Dermis lymphatic vessel endothelial cell (primary cell): ENCODE measurements around the gene GOLGA8K. TPM values are rescaled to one million over a fixed set of nuclear protein-coding genes. Genes with fewer than 3 reads are reported as not detected.

Experiments used
- total RNA-seq: library from RNA; depleted of rRNA; stranded (reverse); fragments of >200 nt; gene quantifications from 2 replicates; pipeline ENCODE4 v1.2.1, GENCODE V29; 2014

Gene GOLGA8K
- 0.26 and 0.33 TPM in 2 replicates for total RNA-seq

DNA sequence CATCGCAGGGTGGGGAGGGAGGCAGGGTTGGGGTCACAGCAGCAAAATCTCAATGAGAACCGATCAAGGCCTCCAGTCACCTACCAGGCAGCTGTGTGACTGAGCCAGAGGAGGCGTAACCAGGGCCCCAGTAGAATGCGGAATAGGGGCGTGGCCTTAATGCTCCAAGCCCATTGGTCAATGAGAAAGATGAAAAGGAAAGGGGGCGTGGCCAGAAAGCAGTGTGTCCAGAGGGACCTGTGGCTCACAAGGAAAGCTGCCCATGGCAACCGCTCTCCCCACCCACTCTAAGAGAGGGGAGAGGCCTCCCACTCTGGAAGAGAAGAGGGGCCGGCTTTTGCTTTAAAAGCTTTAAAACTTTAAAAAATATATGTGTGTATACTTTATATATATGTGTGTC, at the start of gene GOLGA8K:
TSS of gene GOLGA8K (minus strand) at position 101 of the 400 bp plus-strand sequence. CDS start at position 3, 98 bp downstream.

Other genes starting within 250 kb of the GOLGA8K start
- 0.22 TPM in 1 of 2 replicates, not detected in the other for gene GOLGA8O, start 52.3 kb upstream of the GOLGA8K start, total RNA-seq
- 0.87 and 1.4 TPM in 2 replicates for gene GOLGA8N, start 190.2 kb upstream of the GOLGA8K start, total RNA-seq
- gene ARHGAP11A, start 212.2 kb upstream of the GOLGA8K start, total RNA-seq: 3.4 and 4.3 TPM in 2 replicates
- 0.22 and 0.60 TPM in 2 replicates for gene SCG5, start 238.4 kb upstream of the GOLGA8K start, total RNA-seq